H1 (cell line): Measurements from ENCODE around the gene ZNF423. TPM values are rescaled to one million over a fixed set of nuclear protein-coding genes. Genes with fewer than 3 reads are reported as not detected.

Source experiments
- CTCF ChIA-PET: fragments of 300-600 bp; sonication (Branson Sonifier 250); formaldehyde crosslinking; loops from one replicate; lab custom pipeline; 2021; ENCODE audit not compliant: partially characterized antibody; lab: Charles Lee
- POLR2A ChIA-PET: fragments of 300-600 bp; sonication (Branson Sonifier 250); formaldehyde crosslinking; loops from one replicate; lab custom pipeline; 2021; ENCODE audit warnings: inconsistent platforms; ENCODE audit not compliant: partially characterized antibody; lab: Charles Lee
- DNase-seq, 2 experiments: peaks; one replicate each; pipeline versions ENCODE4 v3.0.0 to v3.0.0-alpha.2; 2010 to 2022; ENCODE audit warnings: low spot score in 2 of 2, low read depth in 1 of 2, mixed read lengths in 1 of 2
- FAIRE-seq: peaks from 2 replicates; lab custom pipeline; 2011; peaks lifted over from hg19 to GRCh38; lab: Jason Lieb, UNC
- H2AFZ ChIP-seq: 2 replicates; pipeline ENCODE4 v1.8.1; 2012; ENCODE audit warnings: low read length, inconsistent platforms
- H2AK5ac ChIP-seq: 2 replicates; pipeline ENCODE4 v1.6.1; 2013; ENCODE audit warnings: low read depth, low read length
- H2BK120ac ChIP-seq: replicated peaks from 2 replicates; pipeline ENCODE3; 2013; ENCODE audit warnings: low read depth, low read length, inconsistent platforms
- H2BK12ac ChIP-seq: 2 replicates; pipeline ENCODE4 v1.6.1; 2013; ENCODE audit warnings: low read depth, low read length
- H2BK15ac ChIP-seq: 2 replicates; pipeline ENCODE4 v1.6.1; 2013; ENCODE audit warnings: low read length
- H2BK20ac ChIP-seq: 2 replicates; pipeline ENCODE4 v1.6.1; 2013; ENCODE audit warnings: low read length
- H2BK5ac ChIP-seq: 2 replicates; pipeline ENCODE4 v1.6.1; 2013; ENCODE audit warnings: low read depth, low read length
- H3K14ac ChIP-seq: 2 replicates; pipeline ENCODE4 v1.6.1; 2013; ENCODE audit warnings: inconsistent platforms; ENCODE audit not compliant: insufficient read length
- H3K18ac ChIP-seq: 2 replicates; pipeline ENCODE4 v1.6.1; 2013; ENCODE audit warnings: low read length; ENCODE audit errors: extremely low read depth
- H3K23ac ChIP-seq: 2 replicates; pipeline ENCODE4 v1.6.1; 2013; ENCODE audit warnings: inconsistent platforms; ENCODE audit not compliant: insufficient read length
- H3K23me2 ChIP-seq: 2 replicates; pipeline ENCODE4 v1.6.1; 2013; ENCODE audit warnings: low read depth, low read length
- H3K27ac ChIP-seq: 2 replicates; pipeline ENCODE4 v1.6.1; 2011; ENCODE audit warnings: low read depth, low read length, inconsistent platforms
- H3K27me3 ChIP-seq, 4 experiments: replicated peaks in 1 of 4; 1 replicate in 1 of 4; 2 replicates in 3 of 4; pipeline versions ENCODE4 v1.6.1 to v1.8.1; 2011 to 2013; ENCODE audit warnings: low read length in 3 of 4, mild to moderate bottlenecking in 3 of 4, inconsistent platforms in 2 of 4, mixed read lengths in 2 of 4, moderate library complexity in 1 of 4; ENCODE audit not compliant: control insufficient read depth in 3 of 4, insufficient read depth in 3 of 4; ENCODE audit errors: extremely low read depth in 1 of 4
- H3K36me3 ChIP-seq, 4 experiments: 2 replicates each; pipeline versions ENCODE4 v1.6.1 to v1.8.1; 2011 to 2013; ENCODE audit warnings: mild to moderate bottlenecking in 4 of 4, low read length in 3 of 4, moderate library complexity in 2 of 4, control low read depth in 1 of 4, inconsistent platforms in 1 of 4; ENCODE audit not compliant: insufficient read depth in 4 of 4, control insufficient read depth in 2 of 4
- H3K4ac ChIP-seq: replicated peaks from 2 replicates; pipeline ENCODE3; 2013; ENCODE audit warnings: low read length, low read depth, mixed read lengths, inconsistent platforms; ENCODE audit not compliant: insufficient read length
- H3K4me1 ChIP-seq, 4 experiments: replicated peaks in 1 of 4; 1 replicate in 1 of 4; 2 replicates in 3 of 4; pipeline versions ENCODE4 v1.6.1 to v1.8.1; 2011 to 2013; ENCODE audit warnings: low read length in 3 of 4, inconsistent platforms in 2 of 4, mixed read lengths in 1 of 4; ENCODE audit not compliant: insufficient read depth in 4 of 4, control insufficient read depth in 3 of 4
- H3K4me2 ChIP-seq, 2 experiments: 2 replicates each; pipeline versions ENCODE4 v1.6.1 to v1.8.1; 2011 to 2013; ENCODE audit warnings: low read depth in 2 of 2, low read length in 2 of 2, control low read depth in 1 of 2, inconsistent platforms in 1 of 2, mild to moderate bottlenecking in 1 of 2; ENCODE audit not compliant: insufficient read depth in 1 of 2
- H3K4me3 ChIP-seq, 4 experiments: fragments of 200-600, 300-600 bp in 1 of 4; sonication (generic), shearing (Covaris generic), sonication (Bioruptor Twin) in 1 of 4; 2 replicates each; pipeline versions ENCODE4 v1.5.1 to v1.8.1; 2011 to 2016; ENCODE audit warnings: low read length in 4 of 4, low read depth in 3 of 4, control low read depth in 2 of 4, inconsistent platforms in 2 of 4, mild to moderate bottlenecking in 2 of 4, mixed read lengths in 1 of 4, moderate library complexity in 1 of 4; ENCODE audit not compliant: insufficient read depth in 2 of 4; ENCODE audit errors: extremely low read depth in 1 of 4
- H3K56ac ChIP-seq: replicated peaks from 2 replicates; pipeline ENCODE3; 2013; ENCODE audit warnings: low read depth, mild to moderate bottlenecking, mixed read lengths, low read length, inconsistent platforms; ENCODE audit not compliant: insufficient read length
- H3K79me1 ChIP-seq: 2 replicates; pipeline ENCODE4 v1.6.1; 2013; ENCODE audit warnings: low read depth, low read length, control low read depth
- H3K79me2 ChIP-seq, 2 experiments: 2 replicates each; pipeline versions ENCODE4 v1.6.1 to v1.8.1; 2012 to 2013; ENCODE audit warnings: low read length in 2 of 2, mild to moderate bottlenecking in 2 of 2, inconsistent platforms in 1 of 2; ENCODE audit not compliant: insufficient read depth in 2 of 2, control insufficient read depth in 1 of 2
- H3K9ac ChIP-seq, 4 experiments: replicated peaks in 1 of 4; 1 replicate in 1 of 4; 2 replicates in 3 of 4; pipeline versions ENCODE4 v1.6.1 to v1.8.1; 2011 to 2013; ENCODE audit warnings: low read depth in 3 of 4, low read length in 3 of 4, control low read depth in 2 of 4, mild to moderate bottlenecking in 2 of 4, moderate library complexity in 2 of 4, inconsistent platforms in 1 of 4; ENCODE audit errors: extremely low read depth in 1 of 4
- H3K9me3 ChIP-seq, 2 experiments: 2 replicates each; pipeline versions ENCODE4 v1.6.1 to v1.8.1; 2012 to 2013; ENCODE audit warnings: mild to moderate bottlenecking in 2 of 2, moderate library complexity in 2 of 2, control low read depth in 1 of 2, inconsistent platforms in 1 of 2, low read depth in 1 of 2, low read length in 1 of 2, mixed read lengths in 1 of 2; ENCODE audit not compliant: insufficient read depth in 2 of 2
- H4K20me1 ChIP-seq, 2 experiments: replicated peaks in 1 of 2; 2 replicates each; pipeline versions ENCODE3 to v1.8.1; 2011 to 2013; ENCODE audit warnings: inconsistent platforms in 2 of 2, low read length in 2 of 2, mild to moderate bottlenecking in 1 of 2; ENCODE audit not compliant: insufficient read depth in 2 of 2, control insufficient read depth in 1 of 2
- H4K5ac ChIP-seq: 2 replicates; pipeline ENCODE4 v1.6.1; 2013; ENCODE audit warnings: low read length, low read depth, mixed read lengths, inconsistent platforms; ENCODE audit not compliant: insufficient read length
- H4K8ac ChIP-seq: 2 replicates; pipeline ENCODE4 v1.8.0; 2013; ENCODE audit warnings: mild to moderate bottlenecking, moderate library complexity, low read length, inconsistent platforms; ENCODE audit not compliant: insufficient read depth; ENCODE audit errors: extremely low read depth
- H4K91ac ChIP-seq: replicated peaks from 2 replicates; pipeline ENCODE3; 2013; ENCODE audit warnings: low read length, mixed read lengths, inconsistent platforms; ENCODE audit not compliant: insufficient read length
- RAD21 ChIP-seq, 2 experiments: IDR thresholded peaks in 1 of 2; conservative IDR thresholded peaks in 1 of 2; 2 replicates each; pipeline ENCODE4 v1.6.1; 2011; ENCODE audit warnings: low read depth in 2 of 2, low read length in 2 of 2, improper control_type of control experiment in 1 of 2, inconsistent platforms in 1 of 2, mild to moderate bottlenecking in 1 of 2, moderate library complexity in 1 of 2
- SP2 ChIP-seq: IDR thresholded peaks from 2 replicates; pipeline ENCODE4 v1.6.1; 2012; ENCODE audit warnings: mild to moderate bottlenecking, low read length, inconsistent platforms
- WGBS, 2 experiments: shearing (Covaris generic) in 1 of 2; methylation state at CpG; one replicate each; pipeline versions ENCODE4 v1.1.6 to v1.1.7; 2013 to 2015; ENCODE audit warnings: low lambda C conversion rate in 2 of 2, mixed read lengths in 2 of 2, inconsistent platforms in 1 of 2, low coverage in 1 of 2, missing lambda C conversion rate in 1 of 2; ENCODE audit not compliant: insufficient replicate concordance in 2 of 2, insufficient coverage in 1 of 2, insufficient read length in 1 of 2; ENCODE audit errors: extremely low coverage in 1 of 2, missing lambda C conversion rate in 1 of 2; 5-methylcytosine and 5-hydroxymethylcytosine counted together
- polyA plus RNA-seq, 7 experiments: library from polyadenylated mRNA; depleted of rRNA in 3 of 7; stranded (reverse) in 5 of 7; unstranded in 2 of 7; fragments of >200 nt in 5 of 7; fragments of 200-250 nt in 2 of 7; gene quantifications; 1 replicate in 5 of 7; 2 replicates in 1 of 7; 4 replicates in 1 of 7; pipeline versions ENCODE4 v1.2.1 to v1.2.3, GENCODE V29; 2011 to 2013; ENCODE audit warnings: missing spikeins in 2 of 7, mixed read lengths in 2 of 7
- total RNA-seq: library from RNA; stranded (reverse); fragmentation: NEBNext Ultra II Directional; extraction: Animal tissue kit (Norgen Biotek cat#: 25700); gene quantifications from 2 replicates; pipeline ENCODE4 v1.2.1, GENCODE V29; 2021
- TF ChIP-seq, protein P1 (sequence below), 3 experiments: IDR thresholded peaks; 1 replicate in 2 of 3; 2 replicates in 1 of 3; pipeline versions ENCODE4 v1.5.1 to v1.6.1; 2011; ENCODE audit warnings: low read length in 3 of 3, mild to moderate bottlenecking in 3 of 3, inconsistent platforms in 2 of 3, low read depth in 1 of 3, moderate library complexity in 1 of 3; ENCODE audit not compliant: insufficient read depth in 1 of 3; ENCODE audit errors: control extremely low read depth in 1 of 3

Gene ZNF423
- total and polyA plus RNA-seq, 2 of the 8 experiments (the other 6 are each of a cell fraction or from before 2014, with no cell fraction given): 38.2 to 52.3 TPM

DNA sequence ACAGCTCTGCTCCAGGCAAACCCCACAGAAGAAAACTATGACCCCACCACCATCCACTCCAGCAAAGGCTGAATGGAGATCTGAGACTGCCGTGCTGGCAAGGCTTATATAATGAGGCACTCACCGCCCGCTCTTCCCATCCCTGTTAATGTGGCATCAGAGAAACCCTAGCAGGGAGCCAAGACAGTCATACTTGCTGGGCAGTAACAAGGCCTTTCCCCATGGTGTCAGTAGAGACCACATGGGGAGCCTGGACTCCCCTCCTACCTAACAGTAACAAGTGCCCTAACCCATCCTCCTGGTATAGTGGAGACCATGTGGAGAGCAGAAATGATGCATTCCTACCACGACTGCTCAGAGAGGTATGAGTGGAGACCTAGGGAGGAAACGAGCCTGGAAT, 247.1 kb downstream of the ZNF423 start:
- H3K9ac ChIP-seq: no peak overlapping the region
- CTCF ChIA-PET: interaction anchor here (0.7 to 1.4 kb wide), 7 partner anchors 10 to 311 kb away, joined by 3 to 5 read pairs (median 3); no protein-coding TSS in a partner anchor

More for the DNA sequence above, 247.1 kb downstream of the ZNF423 start:
- Histone ChIP-seq H2BK5ac (no peak overlapping the region), H2BK20ac (no peak overlapping the region), H3K27ac (no peak overlapping the region), H4K8ac (no peak overlapping the region), H3K4ac (no peak overlapping the region), H2BK15ac (no peak overlapping the region), H3K4me1 (peaks cover 3 to 13% (median 7%) of the 10 kb centered on the region in 4 experiments; a peak in 5 of 7 replicates), H3K79me2 (no peaks in the 10 kb centered on the region; a peak in 1 of 4 replicates), H3K23ac (no peak overlapping the region), H2AFZ (no peak overlapping the region), H4K5ac (no peak overlapping the region), H3K27me3 (no peaks in the 10 kb centered on the region), H3K18ac (no peak overlapping the region), H4K91ac (no peak overlapping the region), H2BK120ac (no peak overlapping the region), H3K79me1 (peaks cover 2% of the 10 kb centered on the region; the same call in 1 of the 2 replicates), H3K36me3 (no peaks in the 10 kb centered on the region), H2BK12ac (no peak overlapping the region), H2AK5ac (no peak overlapping the region), H3K9me3 (no peaks in the 10 kb centered on the region), H3K14ac (no peak overlapping the region), H3K23me2 (no peaks in the 10 kb centered on the region)
- peak; percentile 19 for FAIRE-seq
- POLR2A ChIA-PET: no interaction called here
- WGBS, 2 experiments: 77% methylated on average over 5 of the region's 5 CpGs; no CpG with 5 or more reads in 1 of the 2 experiments
- TF ChIP-seq RAD21 (IDR thresholded peaks at IDR 0.05 in 1 of 2, conservative IDR thresholded peaks at IDR 0.05 in 1 of 2; ENCODE audit: low read depth in 2 of 2, low read length in 2 of 2): peak; percentile 65 to 77
- TF ChIP-seq SP2: no peak
- TF ChIP-seq, protein P1, sequence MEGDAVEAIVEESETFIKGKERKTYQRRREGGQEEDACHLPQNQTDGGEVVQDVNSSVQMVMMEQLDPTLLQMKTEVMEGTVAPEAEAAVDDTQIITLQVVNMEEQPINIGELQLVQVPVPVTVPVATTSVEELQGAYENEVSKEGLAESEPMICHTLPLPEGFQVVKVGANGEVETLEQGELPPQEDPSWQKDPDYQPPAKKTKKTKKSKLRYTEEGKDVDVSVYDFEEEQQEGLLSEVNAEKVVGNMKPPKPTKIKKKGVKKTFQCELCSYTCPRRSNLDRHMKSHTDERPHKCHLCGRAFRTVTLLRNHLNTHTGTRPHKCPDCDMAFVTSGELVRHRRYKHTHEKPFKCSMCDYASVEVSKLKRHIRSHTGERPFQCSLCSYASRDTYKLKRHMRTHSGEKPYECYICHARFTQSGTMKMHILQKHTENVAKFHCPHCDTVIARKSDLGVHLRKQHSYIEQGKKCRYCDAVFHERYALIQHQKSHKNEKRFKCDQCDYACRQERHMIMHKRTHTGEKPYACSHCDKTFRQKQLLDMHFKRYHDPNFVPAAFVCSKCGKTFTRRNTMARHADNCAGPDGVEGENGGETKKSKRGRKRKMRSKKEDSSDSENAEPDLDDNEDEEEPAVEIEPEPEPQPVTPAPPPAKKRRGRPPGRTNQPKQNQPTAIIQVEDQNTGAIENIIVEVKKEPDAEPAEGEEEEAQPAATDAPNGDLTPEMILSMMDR (IDR thresholded peaks at IDR 0.05; ENCODE audit: control extremely low read depth in 1 of 3, insufficient read depth in 1 of 3, low read depth in 1 of 3, low read length in 3 of 3): peak; percentile 35 to 62 (median 45)
- TF ChIP-seq, all 59 proteins: peak for 2
- Histone ChIP-seq H4K20me1 (peaks cover 0 to 5% of the 10 kb centered on the region in 2 experiments), H3K4me2 (no peak overlapping the region), H3K4me3 (no peak overlapping the region), H3K56ac (no peak overlapping the region)
- DNase-seq: peak in 1 of 2 experiments; percentile 44
